GM23248 (cell line): ENCODE measurements around the gene ABCC1. TPM values are rescaled to one million over a fixed set of nuclear protein-coding genes. Genes with fewer than 3 reads are reported as not detected.

Experiments used
- DNase-seq: peaks from one replicate; pipeline ENCODE4 v3.0.0-alpha.2; 2015
- H2AFZ ChIP-seq: fragments of 200-600 bp; sonication (generic); 2 replicates; pipeline ENCODE4 v1.6.1; 2016; ENCODE audit warnings: antibody characterized with exemption
- H3F3A ChIP-seq: fragments of 200-600 bp; sonication (generic); 2 replicates; pipeline ENCODE4 v1.6.1; 2016; ENCODE audit warnings: mild to moderate bottlenecking, antibody characterized with exemption, mixed run types; ENCODE audit not compliant: insufficient read depth
- H3K27ac ChIP-seq: fragments of 200-600 bp; sonication (generic); 2 replicates; pipeline ENCODE4 v1.5.1; 2016; ENCODE audit warnings: mild to moderate bottlenecking
- H3K27me3 ChIP-seq: fragments of 200-600 bp; sonication (generic); replicated peaks from 2 replicates; pipeline ENCODE4 v1.6.1; 2016; ENCODE audit warnings: mild to moderate bottlenecking; ENCODE audit not compliant: insufficient read depth
- H3K36me3 ChIP-seq: fragments of 200-600 bp; sonication (generic); 2 replicates; pipeline ENCODE4 v1.6.1; 2016; ENCODE audit warnings: low read depth, mild to moderate bottlenecking
- H3K4me1 ChIP-seq: fragments of 200-600 bp; sonication (generic); 2 replicates; pipeline ENCODE4 v1.6.1; 2016; ENCODE audit warnings: mild to moderate bottlenecking; ENCODE audit not compliant: insufficient read depth
- H3K4me2 ChIP-seq: fragments of 200-600 bp; sonication (generic); one replicate; pipeline ENCODE4 v1.6.1; 2016; ENCODE audit warnings: mild to moderate bottlenecking; ENCODE audit not compliant: unreplicated experiment
- H3K4me3 ChIP-seq: fragments of 200-600 bp; sonication (generic); 2 replicates; pipeline ENCODE4 v1.5.1; 2016; ENCODE audit warnings: mild to moderate bottlenecking
- H3K79me2 ChIP-seq: fragments of 200-600 bp; sonication (generic); 2 replicates; pipeline ENCODE4 v1.6.1; 2016; ENCODE audit warnings: mild to moderate bottlenecking; ENCODE audit not compliant: insufficient read depth
- H3K9ac ChIP-seq: fragments of 200-600 bp; sonication (generic); 2 replicates; pipeline ENCODE4 v1.6.1; 2016; ENCODE audit warnings: mild to moderate bottlenecking
- H3K9me2 ChIP-seq: fragments of 200-600 bp; sonication (generic); 2 replicates; pipeline ENCODE4 v1.6.1; 2016; ENCODE audit warnings: mixed run types, mild to moderate bottlenecking, moderate library complexity; ENCODE audit not compliant: insufficient read depth
- H3K9me3 ChIP-seq: fragments of 200-600 bp; sonication (generic); one replicate; pipeline ENCODE4 v1.6.1; 2017; ENCODE audit warnings: low read depth
- H4K20me1 ChIP-seq: fragments of 200-600 bp; sonication (generic); 2 replicates; pipeline ENCODE4 v1.6.0; 2016; ENCODE audit not compliant: insufficient read depth
- EZH2 ChIP-seq: fragments of 200-600 bp; sonication (generic); IDR thresholded peaks from 2 replicates; pipeline ENCODE4 v1.6.1; 2018; ENCODE audit warnings: antibody characterized with exemption, mild to moderate bottlenecking; ENCODE audit not compliant: insufficient read depth, poor library complexity, severe bottlenecking
- EZH2phosphoT487 ChIP-seq: fragments of 200-600 bp; sonication (generic); IDR thresholded peaks from 2 replicates; pipeline ENCODE4 v1.6.1; 2018; ENCODE audit warnings: antibody characterized with exemption, moderate library complexity, mild to moderate bottlenecking, low read depth; ENCODE audit not compliant: insufficient read depth
- WGBS, 2 experiments: methylation state at CpG; one replicate each; pipeline ENCODE4 v1.1.6; 2015 to 2017; ENCODE audit warnings: low lambda C conversion rate in 2 of 2, low coverage in 1 of 2; ENCODE audit errors: missing lambda C conversion rate in 2 of 2; 5-methylcytosine and 5-hydroxymethylcytosine counted together
- in situ Hi-C: fragments of 300-500 bp; cut with MboI; formaldehyde crosslinking; loops from 2 replicates; pipeline ENCODE4 v1.15.0; 2020
- polyA plus RNA-seq: library from polyadenylated mRNA; unstranded; fragments of >200 nt; fragmentation: Nextera tagmentation; extraction: Ambion mirVana; gene quantifications from 2 replicates; pipeline ENCODE4 v1.2.1, GENCODE V29; 2016
- total RNA-seq: library from RNA; depleted of rRNA; stranded (reverse); fragments of >200 nt; shearing (Covaris generic); gene quantifications from 2 replicates; pipeline ENCODE4 v1.2.3, GENCODE V29; 2014

ABCC1 gene
- total and polyA plus RNA-seq, 2 experiments from 2014 or later: 16.2 to 25.5 TPM

DNA sequence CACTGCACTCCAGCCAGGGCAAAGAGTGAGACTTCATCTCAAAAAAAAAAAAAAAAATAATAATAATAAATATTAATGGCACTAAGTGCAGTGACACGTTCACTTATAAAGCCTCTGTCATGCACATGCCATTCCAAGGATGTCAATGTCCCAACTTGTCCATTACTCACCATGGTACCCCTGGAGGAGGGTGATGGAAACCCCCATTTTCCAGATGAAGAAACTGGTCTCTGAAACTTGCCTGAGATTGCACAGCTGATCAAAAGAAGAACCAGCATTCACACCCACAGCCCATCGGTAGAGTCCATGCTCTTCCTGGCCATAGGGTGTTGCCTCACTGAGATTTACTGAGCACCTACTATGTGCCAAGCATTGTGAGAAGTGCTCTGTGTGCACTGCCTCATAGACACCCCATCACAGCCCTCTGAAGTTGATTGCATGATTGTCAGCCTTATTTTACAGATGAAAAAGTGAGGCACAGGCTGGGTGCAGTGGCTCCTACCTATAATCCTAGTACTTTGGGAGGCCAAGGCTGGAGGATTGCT is 123.7 kb downstream of the ABCC1 start:
- no peaks in the 10 kb centered on the region for H3K9me3 ChIP-seq
- peaks cover 13% of the 10 kb centered on the region for H3K4me1 ChIP-seq
- H3K4me2 ChIP-seq: no peak overlapping the region
- no peak for TF ChIP-seq EZH2phosphoT487
- TF ChIP-seq EZH2: no peak
- peaks cover 9% of the 10 kb centered on the region for H3F3A ChIP-seq
- WGBS, 2 experiments: 96 to 98% methylated on average over 2 of the region's 2 CpGs
- no peak overlapping the region for H3K4me3 ChIP-seq
- no peaks in the 10 kb centered on the region for H3K79me2 ChIP-seq
- no peaks in the 10 kb centered on the region for H4K20me1 ChIP-seq
- no peaks in the 10 kb centered on the region for H3K9me2 ChIP-seq
- peak; percentile 16 for DNase-seq
- no peak overlapping the region for H3K9ac ChIP-seq
- H3K27ac ChIP-seq: no peak overlapping the region
- H3K27me3 ChIP-seq: no peaks in the 10 kb centered on the region
- in situ Hi-C loops: no loop called here
- H3K36me3 ChIP-seq: peaks cover 25% of the 10 kb centered on the region; the same call in 1 of the 2 replicates
- no peak overlapping the region for H2AFZ ChIP-seq

DNA sequence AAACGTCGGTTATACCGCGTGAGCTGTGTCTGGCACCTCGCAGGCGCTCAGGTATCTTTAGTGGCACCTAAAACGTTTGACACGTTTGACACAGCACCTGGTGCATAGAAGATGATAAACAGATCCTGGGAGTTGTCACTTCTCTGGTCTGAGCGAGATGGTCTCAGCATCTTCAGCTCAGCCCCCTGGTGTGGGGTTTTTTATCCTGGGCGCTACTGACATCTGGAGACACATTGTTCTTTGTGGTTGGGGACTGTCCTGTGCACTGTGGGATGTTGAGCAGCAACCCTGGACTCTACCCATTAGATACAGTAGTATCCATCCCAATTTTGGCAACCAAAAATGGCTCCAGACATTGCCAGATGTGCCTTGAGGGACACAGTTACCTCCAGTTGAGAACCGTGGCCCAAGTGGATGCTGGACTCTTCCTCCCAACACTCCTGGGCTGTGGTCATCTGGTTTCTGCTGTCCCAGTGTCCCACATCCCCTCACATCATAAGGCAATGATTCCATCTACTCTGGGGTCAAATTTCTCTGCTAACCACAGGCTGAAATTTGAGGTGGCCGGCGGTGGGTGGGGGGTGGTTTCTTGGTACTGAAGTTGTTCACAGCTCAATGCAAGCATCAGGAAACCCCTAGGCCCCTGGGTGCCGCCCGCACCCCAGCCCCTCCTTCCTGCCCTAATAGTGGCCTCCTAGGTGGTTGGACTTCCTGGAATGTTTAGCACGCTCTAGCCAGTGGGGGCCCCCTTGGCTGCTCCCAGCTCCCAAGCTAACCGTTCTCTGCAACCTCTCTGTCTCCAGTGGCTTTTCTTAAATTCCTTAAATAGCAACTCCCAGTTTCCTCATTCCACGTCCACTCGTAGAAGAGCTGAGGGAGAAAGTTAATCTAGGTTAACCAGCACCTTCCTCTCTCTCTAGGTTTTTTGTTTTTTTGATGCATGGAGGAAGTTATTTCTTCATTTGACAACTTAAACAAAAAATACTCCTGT is 124.8 kb downstream of the ABCC1 start:
- peak; percentile 78 for DNase-seq
- peaks cover 21% of the 10 kb centered on the region for H3K36me3 ChIP-seq
- no peaks in the 10 kb centered on the region for H3K79me2 ChIP-seq
- no peaks in the 10 kb centered on the region for H3K27me3 ChIP-seq
- no peak overlapping the region for H3K4me3 ChIP-seq
- no peaks in the 10 kb centered on the region for H3K9me2 ChIP-seq
- no peaks in the 10 kb centered on the region for H3K9me3 ChIP-seq
- 65 to 67% methylated on average over 19 of the region's 19 CpGs for WGBS, 2 experiments
- H3K9ac ChIP-seq: no peak overlapping the region; the same call in 1 of the 2 replicates
- H4K20me1 ChIP-seq: no peaks in the 10 kb centered on the region
- in situ Hi-C loops: no loop called here
- peak overlapping the region; percentile 50 for H3K27ac ChIP-seq
- TF ChIP-seq EZH2 (no peak), EZH2phosphoT487 (no peak)
- peaks cover 13% of the 10 kb centered on the region for H3K4me1 ChIP-seq
- peaks cover 9% of the 10 kb centered on the region for H3F3A ChIP-seq
- H3K4me2 ChIP-seq: peak overlapping the region; percentile 8
- no peak overlapping the region for H2AFZ ChIP-seq

DNA sequence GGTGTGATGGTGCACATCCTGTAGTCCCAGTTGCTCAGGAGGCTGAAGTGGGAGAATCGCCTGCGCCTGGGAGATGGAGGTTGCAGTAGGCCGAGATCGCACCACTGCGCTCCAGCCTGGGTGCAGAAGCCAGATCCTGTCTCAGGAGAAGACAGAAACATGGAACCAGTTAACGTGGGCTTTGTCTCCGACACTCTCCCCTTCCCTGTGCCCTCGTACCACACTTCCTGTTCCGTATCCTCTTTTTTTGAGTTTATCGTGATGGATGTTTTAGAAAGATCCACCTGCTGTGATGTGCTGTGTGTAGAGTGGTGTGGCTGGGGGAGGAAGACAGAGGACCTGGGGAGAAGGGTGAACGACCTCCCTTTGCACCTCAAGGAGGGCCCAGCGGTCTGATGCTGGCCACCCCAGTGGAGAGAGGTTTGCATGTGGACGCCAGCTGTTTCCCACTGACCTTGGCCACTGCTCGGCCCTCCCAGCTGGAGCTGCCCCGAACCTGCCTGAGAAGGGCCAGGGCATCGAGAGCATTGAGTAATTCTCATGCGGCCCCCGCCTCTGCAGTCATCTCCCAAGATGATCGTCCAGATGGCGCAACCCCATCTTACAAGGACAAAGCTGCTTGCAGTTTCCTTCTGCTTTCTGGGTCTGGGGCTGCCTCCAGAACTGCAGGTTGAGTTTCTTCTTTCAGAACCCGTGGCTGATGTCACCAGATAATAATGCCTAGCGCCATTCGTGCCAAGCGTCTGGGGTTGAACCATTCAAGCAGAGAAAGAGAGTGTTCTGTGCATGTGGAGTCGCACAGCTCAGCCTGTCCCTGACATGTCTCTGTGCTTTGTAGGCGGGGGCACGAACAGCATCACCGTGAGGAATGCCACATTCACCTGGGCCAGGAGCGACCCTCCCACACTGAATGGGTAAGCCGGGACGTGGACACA is 126.3 kb downstream of the ABCC1 start:
- Histone ChIP-seq H3K4me1 (peaks cover 13% of the 10 kb centered on the region), H3F3A (peaks cover 9% of the 10 kb centered on the region), H3K4me3 (no peak overlapping the region), H3K9me2 (no peaks in the 10 kb centered on the region), H4K20me1 (no peaks in the 10 kb centered on the region), H3K27me3 (no peaks in the 10 kb centered on the region), H3K79me2 (no peaks in the 10 kb centered on the region), H3K9me3 (no peaks in the 10 kb centered on the region), H3K4me2 (no peak overlapping the region), H3K9ac (no peak overlapping the region), H2AFZ (no peak overlapping the region), H3K27ac (no peak overlapping the region), H3K36me3 (peaks cover 31% of the 10 kb centered on the region)
- WGBS, 2 experiments: 85 to 88% methylated on average over 31 of the region's 31 CpGs
- in situ Hi-C loops: no loop called here
- no peak for TF ChIP-seq EZH2
- no peak for TF ChIP-seq EZH2phosphoT487
- no peak for DNase-seq

DNA sequence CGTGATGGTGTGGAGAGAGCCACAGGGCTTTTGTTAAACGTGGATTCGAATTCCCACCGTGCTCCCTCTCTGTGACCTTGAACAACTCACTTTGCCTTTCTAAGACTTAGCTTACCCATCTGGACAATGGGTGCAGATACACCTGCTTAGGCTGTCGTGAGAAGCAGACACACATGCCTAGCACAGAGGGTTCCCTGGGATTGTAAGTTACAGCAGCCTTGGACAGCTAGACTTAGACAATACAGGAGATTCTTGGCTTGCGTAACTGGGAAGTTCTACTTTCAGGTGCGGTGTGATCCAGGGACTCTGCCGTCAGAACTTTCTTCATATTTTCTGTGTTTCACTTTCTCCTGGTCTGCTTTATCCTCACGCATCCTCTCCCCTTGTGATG is 127.0 kb downstream of the ABCC1 start:
- no peaks in the 10 kb centered on the region for H3K9me3 ChIP-seq
- H3K9me2 ChIP-seq: no peaks in the 10 kb centered on the region
- peaks cover 37% of the 10 kb centered on the region for H3K36me3 ChIP-seq
- H3K4me3 ChIP-seq: no peak overlapping the region
- DNase-seq: no peak
- TF ChIP-seq EZH2phosphoT487 (no peak), EZH2 (no peak)
- no peak overlapping the region for H3K27ac ChIP-seq
- H3K79me2 ChIP-seq: no peaks in the 10 kb centered on the region
- in situ Hi-C loops: no loop called here
- no peaks in the 10 kb centered on the region for H3K27me3 ChIP-seq
- H4K20me1 ChIP-seq: no peaks in the 10 kb centered on the region
- peaks cover 9% of the 10 kb centered on the region for H3F3A ChIP-seq
- H3K4me2 ChIP-seq: no peak overlapping the region
- H3K4me1 ChIP-seq: peaks cover 13% of the 10 kb centered on the region
- H3K9ac ChIP-seq: no peak overlapping the region
- 98% methylated on average over 9 of the region's 9 CpGs for WGBS, 2 experiments
- H2AFZ ChIP-seq: no peak overlapping the region
